H9 (cell line): ENCODE results near the gene SSR3. TPM values are rescaled to one million over a fixed set of nuclear protein-coding genes. Genes with fewer than 3 reads are reported as not detected.

Source experiments
- DNase-seq: peaks from one replicate; pipeline ENCODE4 v3.0.0-alpha.2; 2017
- H2AFZ ChIP-seq: one replicate; pipeline ENCODE4 v1.6.1; 2013; ENCODE audit warnings: mild to moderate bottlenecking, low read length, control low read depth, moderate library complexity
- H2AK5ac ChIP-seq: 2 replicates; pipeline ENCODE4 v1.6.1; 2013; ENCODE audit warnings: low read length, control low read depth, mixed read lengths; ENCODE audit not compliant: insufficient read length
- H2BK120ac ChIP-seq: one replicate; pipeline ENCODE4 v1.6.1; 2013; ENCODE audit warnings: low read depth, mild to moderate bottlenecking, low read length, control low read depth, inconsistent platforms; ENCODE audit not compliant: poor library complexity, severe bottlenecking
- H2BK12ac ChIP-seq: 2 replicates; pipeline ENCODE4 v1.6.1; 2013; ENCODE audit warnings: low read length, control low read depth, mixed read lengths, low read depth; ENCODE audit not compliant: insufficient read length
- H2BK15ac ChIP-seq: 2 replicates; pipeline ENCODE4 v1.6.1; 2013; ENCODE audit warnings: low read depth, low read length, control low read depth
- H2BK20ac ChIP-seq: one replicate; pipeline ENCODE4 v1.6.1; 2013; ENCODE audit warnings: low read depth, mild to moderate bottlenecking, low read length, control low read depth, inconsistent platforms; ENCODE audit not compliant: poor library complexity, severe bottlenecking
- H2BK5ac ChIP-seq: 2 replicates; pipeline ENCODE4 v1.6.1; 2013; ENCODE audit warnings: low read length, control low read depth, mixed read lengths; ENCODE audit not compliant: insufficient read length
- H3K14ac ChIP-seq: 2 replicates; pipeline ENCODE4 v1.6.1; 2013; ENCODE audit warnings: low read length, control low read depth; ENCODE audit not compliant: insufficient read depth
- H3K18ac ChIP-seq: 2 replicates; pipeline ENCODE4 v1.6.1; 2013; ENCODE audit warnings: low read depth, mild to moderate bottlenecking, mixed read lengths, low read length, control low read depth; ENCODE audit not compliant: insufficient read length
- H3K23ac ChIP-seq: 2 replicates; pipeline ENCODE4 v1.6.1; 2013; ENCODE audit warnings: low read length, control low read depth, mixed read lengths, low read depth; ENCODE audit not compliant: insufficient read length
- H3K23me2 ChIP-seq: 2 replicates; pipeline ENCODE4 v1.6.1; 2013; ENCODE audit warnings: low read depth, mild to moderate bottlenecking, mixed read lengths, low read length, control low read depth; ENCODE audit not compliant: insufficient read length, poor library complexity, severe bottlenecking
- H3K27ac ChIP-seq: 2 replicates; pipeline ENCODE4 v1.5.1; 2013; ENCODE audit warnings: low read length, control low read depth, mixed read lengths, low read depth; ENCODE audit not compliant: insufficient read length
- H3K27me3 ChIP-seq: 2 replicates; pipeline ENCODE4 v1.6.1; 2013; ENCODE audit warnings: low read length, control low read depth, inconsistent platforms; ENCODE audit not compliant: insufficient read depth
- H3K4ac ChIP-seq: 2 replicates; pipeline ENCODE4 v1.6.1; 2013; ENCODE audit warnings: low read depth, mild to moderate bottlenecking, control low read depth, inconsistent platforms, low read length, moderate library complexity
- H3K4me1 ChIP-seq: 2 replicates; pipeline ENCODE4 v1.6.1; 2013; ENCODE audit warnings: low read length, control low read depth, inconsistent platforms; ENCODE audit not compliant: insufficient read depth
- H3K4me2 ChIP-seq: 2 replicates; pipeline ENCODE4 v1.6.1; 2013; ENCODE audit warnings: low read length, control low read depth, mixed read lengths; ENCODE audit not compliant: insufficient read length, insufficient read depth
- H3K56ac ChIP-seq: 2 replicates; pipeline ENCODE4 v1.6.1; 2013; ENCODE audit warnings: low read depth, mild to moderate bottlenecking, mixed read lengths, low read length, control low read depth; ENCODE audit not compliant: insufficient read length
- H3K79me1 ChIP-seq: 2 replicates; pipeline ENCODE4 v1.6.1; 2013; ENCODE audit warnings: low read depth, mild to moderate bottlenecking, moderate library complexity, low read length, control low read depth, inconsistent platforms; ENCODE audit not compliant: insufficient read depth, poor library complexity, severe bottlenecking
- H3K79me2 ChIP-seq: 2 replicates; pipeline ENCODE4 v1.6.1; 2013; ENCODE audit warnings: low read length, control low read depth, inconsistent platforms; ENCODE audit not compliant: insufficient read depth
- H3K9ac ChIP-seq: 2 replicates; pipeline ENCODE4 v1.6.1; 2013; ENCODE audit warnings: low read length, control low read depth, mixed read lengths; ENCODE audit not compliant: insufficient read length; ENCODE audit errors: extremely low read depth
- H3K9me3 ChIP-seq: one replicate; pipeline ENCODE4 v1.6.1; 2013; ENCODE audit warnings: low read depth, low read length, inconsistent platforms; ENCODE audit not compliant: control insufficient read depth
- H3T11ph ChIP-seq: one replicate; pipeline ENCODE4 v1.6.1; 2013; ENCODE audit warnings: mild to moderate bottlenecking, low read length, control low read depth, inconsistent platforms
- H4K20me1 ChIP-seq: one replicate; pipeline ENCODE4 v1.6.1; 2013; ENCODE audit not compliant: control insufficient read depth, insufficient read length, insufficient read depth
- H4K5ac ChIP-seq: 2 replicates; pipeline ENCODE4 v1.6.1; 2013; ENCODE audit warnings: low read depth, mild to moderate bottlenecking, mixed read lengths, low read length, control low read depth; ENCODE audit not compliant: insufficient read length
- H4K8ac ChIP-seq: replicated peaks from 2 replicates; pipeline ENCODE4 v1.6.1; 2013; ENCODE audit warnings: low read length, control low read depth, mixed read lengths, low read depth; ENCODE audit not compliant: insufficient read length
- H4K91ac ChIP-seq: 2 replicates; pipeline ENCODE4 v1.6.1; 2013; ENCODE audit warnings: low read depth, mild to moderate bottlenecking, moderate library complexity, mixed read lengths, low read length, control low read depth; ENCODE audit not compliant: insufficient read length
- H3K27ac Mint-ChIP-seq, 3 experiments: 2 replicates in 2 of 3; 3 replicates in 1 of 3; pipeline ENCODE4 v1.8.0; 2020 to 2021; ENCODE audit warnings: mixed read lengths in 3 of 3, mild to moderate bottlenecking in 1 of 3, moderate library complexity in 1 of 3
- H3K27me3 Mint-ChIP-seq: 2 replicates; pipeline ENCODE4 v1.8.0; 2021; ENCODE audit warnings: low read depth, mild to moderate bottlenecking, moderate library complexity, mixed read lengths
- H3K36me3 Mint-ChIP-seq, 3 experiments: 2 replicates in 2 of 3; 3 replicates in 1 of 3; pipeline ENCODE4 v1.8.0; 2020 to 2021; ENCODE audit warnings: low read depth in 3 of 3, mixed read lengths in 3 of 3; ENCODE audit not compliant: insufficient read depth in 1 of 3
- H3K4me1 Mint-ChIP-seq, 2 experiments: 2 replicates each; pipeline ENCODE4 v1.8.0; 2020; ENCODE audit warnings: mixed read lengths in 2 of 2
- H3K4me3 Mint-ChIP-seq, 2 experiments: 2 replicates in 1 of 2; 3 replicates in 1 of 2; pipeline ENCODE4 v1.8.0; 2020 to 2021; ENCODE audit warnings: mild to moderate bottlenecking in 2 of 2, mixed read lengths in 2 of 2, moderate library complexity in 1 of 2
- H3K9me3 Mint-ChIP-seq, 2 experiments: 2 replicates in 1 of 2; 3 replicates in 1 of 2; pipeline ENCODE4 v1.8.0; 2020; ENCODE audit warnings: mild to moderate bottlenecking in 2 of 2, mixed read lengths in 2 of 2, moderate library complexity in 1 of 2
- WGBS: extraction: QIAGEN DNeasy Blood & Tissue Kit; methylation state at CpG from one replicate; pipeline ENCODE4 v1.1.7; 2013; ENCODE audit warnings: missing lambda C conversion rate, low lambda C conversion rate, mixed read lengths; ENCODE audit not compliant: insufficient read length; ENCODE audit errors: extremely low coverage; 5-methylcytosine and 5-hydroxymethylcytosine counted together
- total RNA-seq: library from RNA; stranded (reverse); gene quantifications from 2 replicates; pipeline ENCODE4 v1.2.1, GENCODE V29; 2021
- TF ChIP-seq, protein P1 (sequence below): fragments of 200-600 bp; sonication (generic); conservative IDR thresholded peaks from 3 replicates; pipeline ENCODE4 v1.8.0; 2021; ENCODE audit warnings: antibody characterized with exemption, mild to moderate bottlenecking

Gene SSR3
- total RNA-seq, 1 experiment from 2014 or later: 177 TPM

DNA sequence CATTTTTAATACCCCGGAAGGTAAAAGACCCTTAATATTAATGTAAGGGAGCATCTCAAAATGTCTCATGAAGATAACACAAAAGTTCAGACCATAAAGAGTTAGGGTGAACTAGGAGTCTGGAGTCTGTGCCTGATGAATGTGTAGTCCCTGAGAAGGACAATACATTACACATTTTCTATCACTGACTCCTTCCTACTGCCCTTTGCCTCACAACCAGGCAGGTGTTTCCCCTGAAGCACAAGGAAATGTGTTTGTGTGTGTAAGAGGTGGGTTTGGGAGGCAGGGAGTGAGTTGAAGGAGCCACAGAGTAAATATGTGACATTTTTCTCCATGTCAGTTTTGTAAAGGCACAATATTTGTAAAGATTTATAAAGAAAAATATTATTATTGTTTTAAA lies 59.1 kb downstream of the SSR3 start:
- H3K23me2 ChIP-seq: no peaks in the 10 kb centered on the region
- no peak overlapping the region for H3K14ac ChIP-seq
- H3K23ac ChIP-seq: no peak overlapping the region
- no peak overlapping the region for H3K4ac ChIP-seq
- H3K27me3 Mint-ChIP-seq: no peaks in the 10 kb centered on the region; the same call in 1 of the 2 replicates
- H3T11ph ChIP-seq: no peak overlapping the region
- peaks cover 0 to 7% (median 3%) of the 10 kb centered on the region in 3 experiments; a peak in 4 of 7 replicates for H3K36me3 Mint-ChIP-seq
- H3K9me3 ChIP-seq: no peaks in the 10 kb centered on the region
- no peak overlapping the region for H2BK20ac ChIP-seq
- no peak overlapping the region for H2AK5ac ChIP-seq
- peaks cover 5 to 11% of the 10 kb centered on the region in 2 experiments; a peak in 4 of 5 replicates for H3K9me3 Mint-ChIP-seq
- H3K56ac ChIP-seq: no peak overlapping the region
- H4K5ac ChIP-seq: no peak overlapping the region
- no peak overlapping the region for H3K4me2 ChIP-seq
- no peak overlapping the region for H2AFZ ChIP-seq
- peaks cover 0 to 4% of the 10 kb centered on the region in 2 experiments; a peak in 1 of 4 replicates for H3K4me1 Mint-ChIP-seq
- no peaks in the 10 kb centered on the region for H4K20me1 ChIP-seq
- no peak overlapping the region for H2BK120ac ChIP-seq
- TF ChIP-seq, protein P1, sequence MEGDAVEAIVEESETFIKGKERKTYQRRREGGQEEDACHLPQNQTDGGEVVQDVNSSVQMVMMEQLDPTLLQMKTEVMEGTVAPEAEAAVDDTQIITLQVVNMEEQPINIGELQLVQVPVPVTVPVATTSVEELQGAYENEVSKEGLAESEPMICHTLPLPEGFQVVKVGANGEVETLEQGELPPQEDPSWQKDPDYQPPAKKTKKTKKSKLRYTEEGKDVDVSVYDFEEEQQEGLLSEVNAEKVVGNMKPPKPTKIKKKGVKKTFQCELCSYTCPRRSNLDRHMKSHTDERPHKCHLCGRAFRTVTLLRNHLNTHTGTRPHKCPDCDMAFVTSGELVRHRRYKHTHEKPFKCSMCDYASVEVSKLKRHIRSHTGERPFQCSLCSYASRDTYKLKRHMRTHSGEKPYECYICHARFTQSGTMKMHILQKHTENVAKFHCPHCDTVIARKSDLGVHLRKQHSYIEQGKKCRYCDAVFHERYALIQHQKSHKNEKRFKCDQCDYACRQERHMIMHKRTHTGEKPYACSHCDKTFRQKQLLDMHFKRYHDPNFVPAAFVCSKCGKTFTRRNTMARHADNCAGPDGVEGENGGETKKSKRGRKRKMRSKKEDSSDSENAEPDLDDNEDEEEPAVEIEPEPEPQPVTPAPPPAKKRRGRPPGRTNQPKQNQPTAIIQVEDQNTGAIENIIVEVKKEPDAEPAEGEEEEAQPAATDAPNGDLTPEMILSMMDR: no peak
- H3K18ac ChIP-seq: no peak overlapping the region
- H4K91ac ChIP-seq: no peak overlapping the region
- no CpG with 5 or more reads among the region's 1 CpG for WGBS
- H2BK5ac ChIP-seq: no peak overlapping the region
- H3K4me3 Mint-ChIP-seq: no peak overlapping the region
- no peaks in the 10 kb centered on the region for H3K4me1 ChIP-seq
- H3K27ac ChIP-seq: no peak overlapping the region
- no peak overlapping the region for H4K8ac ChIP-seq
- H2BK15ac ChIP-seq: no peak overlapping the region
- H3K27ac Mint-ChIP-seq: no peak overlapping the region
- H3K27me3 ChIP-seq: no peaks in the 10 kb centered on the region
- no peaks in the 10 kb centered on the region for H3K79me1 ChIP-seq
- no peaks in the 10 kb centered on the region for H3K79me2 ChIP-seq
- DNase-seq: no peak
- no peak overlapping the region for H2BK12ac ChIP-seq
- no peak overlapping the region for H3K9ac ChIP-seq
